Astrocyte of the cerebellum (primary cell): ENCODE data around the gene ITSN1.
"Not testable (repeated sequence)": the region's sequence is repeated elsewhere in the genome, so short reads cannot be mapped to it uniquely, and the experiment has no call there.

ENCODE experiments used
- DNase-seq: peaks from one replicate; pipeline ENCODE4 v3.0.0-alpha.2; 2011; ENCODE audit warnings: low read depth
- H3K4me3 ChIP-seq: 2 replicates; pipeline ENCODE4 v1.5.1; 2011; ENCODE audit warnings: mild to moderate bottlenecking, low read depth, low read length, moderate library complexity
- in situ Hi-C: cut with HindIII; loops from 2 replicates; pipeline ENCODE4 v1.10.0; 2017; ENCODE audit warnings: low sequenced_read_pairs
- TF ChIP-seq, protein P1 (sequence below): IDR thresholded peaks from 2 replicates; pipeline ENCODE4 v1.5.1; 2012; ENCODE audit warnings: low read length, low read depth, moderate library complexity, mild to moderate bottlenecking; ENCODE audit errors: missing control alignments

Gene ITSN1

DNA sequence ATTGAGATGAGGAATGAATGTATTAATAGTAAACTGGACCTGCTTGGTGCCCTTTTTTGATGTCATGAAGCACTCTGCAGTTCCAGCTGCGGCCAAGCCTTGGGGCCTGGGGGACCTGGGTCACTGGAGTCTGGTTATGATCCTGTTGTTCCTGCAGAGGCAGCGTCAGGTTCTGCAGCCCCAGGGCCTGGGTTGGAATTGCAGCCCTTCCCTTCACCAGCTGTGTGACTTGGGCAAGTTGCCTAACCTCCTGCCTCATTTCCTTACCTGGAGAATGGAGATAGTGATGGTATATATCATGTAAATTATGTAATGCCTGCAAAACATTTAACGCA, 282.4 kb downstream of the ITSN1 start:
- no peak for DNase-seq
- no peak overlapping the region for H3K4me3 ChIP-seq
- TF ChIP-seq, protein P1, sequence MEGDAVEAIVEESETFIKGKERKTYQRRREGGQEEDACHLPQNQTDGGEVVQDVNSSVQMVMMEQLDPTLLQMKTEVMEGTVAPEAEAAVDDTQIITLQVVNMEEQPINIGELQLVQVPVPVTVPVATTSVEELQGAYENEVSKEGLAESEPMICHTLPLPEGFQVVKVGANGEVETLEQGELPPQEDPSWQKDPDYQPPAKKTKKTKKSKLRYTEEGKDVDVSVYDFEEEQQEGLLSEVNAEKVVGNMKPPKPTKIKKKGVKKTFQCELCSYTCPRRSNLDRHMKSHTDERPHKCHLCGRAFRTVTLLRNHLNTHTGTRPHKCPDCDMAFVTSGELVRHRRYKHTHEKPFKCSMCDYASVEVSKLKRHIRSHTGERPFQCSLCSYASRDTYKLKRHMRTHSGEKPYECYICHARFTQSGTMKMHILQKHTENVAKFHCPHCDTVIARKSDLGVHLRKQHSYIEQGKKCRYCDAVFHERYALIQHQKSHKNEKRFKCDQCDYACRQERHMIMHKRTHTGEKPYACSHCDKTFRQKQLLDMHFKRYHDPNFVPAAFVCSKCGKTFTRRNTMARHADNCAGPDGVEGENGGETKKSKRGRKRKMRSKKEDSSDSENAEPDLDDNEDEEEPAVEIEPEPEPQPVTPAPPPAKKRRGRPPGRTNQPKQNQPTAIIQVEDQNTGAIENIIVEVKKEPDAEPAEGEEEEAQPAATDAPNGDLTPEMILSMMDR = no peak
- in situ Hi-C loops = no loop called here

DNA sequence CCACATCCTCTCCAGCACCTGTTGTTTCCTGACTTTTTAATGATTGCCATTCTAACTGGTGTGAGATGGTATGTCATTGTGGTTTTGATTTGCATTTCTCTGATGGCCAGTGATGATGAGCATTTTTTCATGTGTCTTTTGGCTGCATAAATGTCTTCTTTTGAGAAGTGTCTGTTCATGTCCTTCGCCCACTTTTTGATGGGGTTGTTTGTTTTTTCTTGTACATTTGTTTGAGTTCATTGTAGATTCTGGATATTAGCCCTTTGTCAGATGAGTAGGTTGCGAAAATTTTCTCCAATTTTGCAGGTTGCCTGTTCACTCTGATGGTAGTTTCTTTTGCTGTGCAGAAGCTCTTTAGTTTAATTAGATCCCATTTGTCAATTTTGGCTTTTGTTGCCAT, 283.9 kb downstream of the ITSN1 start:
- DNase-seq, in situ Hi-C loops, H3K4me3 ChIP-seq: not testable (repeated sequence)

DNA sequence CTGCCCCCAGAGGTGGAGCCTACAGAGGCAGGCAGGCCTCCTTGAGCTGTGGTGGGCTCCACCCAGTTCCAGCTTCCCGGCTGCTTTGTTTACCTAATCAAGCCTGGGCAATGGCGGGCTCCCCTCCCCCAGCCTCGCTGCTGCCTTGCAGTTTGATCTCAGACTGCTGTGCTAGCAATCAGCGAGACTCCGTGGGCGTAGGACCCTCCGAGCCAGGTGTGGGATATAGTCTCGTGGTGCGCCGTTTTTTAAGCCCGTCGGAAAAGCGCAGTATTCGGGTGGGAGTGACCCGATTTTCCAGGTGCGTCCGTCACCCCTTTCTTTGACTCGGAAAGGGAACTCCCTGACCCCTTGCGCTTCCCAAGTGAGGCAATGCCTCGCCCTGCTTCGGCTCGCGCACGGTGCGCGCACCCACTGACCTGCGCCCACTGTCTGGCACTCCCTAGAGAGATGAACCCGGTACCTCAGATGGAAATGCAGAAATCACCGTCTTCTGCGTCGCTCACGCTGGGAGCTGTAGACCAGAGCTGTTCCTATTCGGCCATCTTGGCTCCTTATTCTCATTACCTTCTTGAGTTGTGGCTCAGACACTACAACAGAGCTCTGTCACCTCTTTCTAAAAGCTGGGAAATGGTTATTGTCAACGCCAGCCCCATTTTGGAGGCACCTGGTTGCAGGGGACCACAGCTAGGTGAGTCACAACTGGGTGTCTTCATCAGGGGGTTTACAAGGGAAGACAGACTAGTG, 288.9 kb downstream of the ITSN1 start:
- in situ Hi-C loops, DNase-seq, H3K4me3 ChIP-seq: not testable (repeated sequence)

DNA sequence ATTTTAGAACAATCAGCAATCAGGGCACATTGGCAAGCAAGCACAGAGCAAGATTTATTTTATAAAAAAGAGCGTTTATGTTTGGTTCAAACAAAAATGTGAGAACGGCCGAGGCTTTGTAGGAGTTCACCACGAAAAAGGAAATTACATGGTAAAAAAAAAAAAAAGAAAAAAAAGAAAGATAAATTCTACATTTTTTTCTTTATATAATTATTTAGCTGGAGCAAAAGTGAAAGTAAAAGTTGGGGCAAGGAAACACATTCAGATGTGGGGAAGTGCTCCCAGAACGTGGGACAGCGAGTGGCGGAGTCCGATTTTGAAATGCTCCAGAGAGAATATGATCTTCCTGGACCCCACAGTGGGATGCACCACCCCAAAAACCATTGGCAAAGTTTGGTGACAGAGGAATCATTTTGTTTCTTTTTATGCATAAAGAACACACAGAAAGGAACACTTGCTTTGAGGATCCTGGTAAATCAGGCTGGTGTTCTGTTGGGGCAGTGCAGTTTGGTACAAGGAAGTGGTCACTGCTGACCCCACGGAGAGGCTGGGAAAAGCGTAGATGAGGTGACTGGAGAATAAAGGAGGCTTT, 289.6 kb downstream of the ITSN1 start:
- in situ Hi-C loops = no loop called here
- peak overlapping the region; percentile 10 for H3K4me3 ChIP-seq
- TF ChIP-seq, protein P1 = no peak
- DNase-seq = no peak

DNA sequence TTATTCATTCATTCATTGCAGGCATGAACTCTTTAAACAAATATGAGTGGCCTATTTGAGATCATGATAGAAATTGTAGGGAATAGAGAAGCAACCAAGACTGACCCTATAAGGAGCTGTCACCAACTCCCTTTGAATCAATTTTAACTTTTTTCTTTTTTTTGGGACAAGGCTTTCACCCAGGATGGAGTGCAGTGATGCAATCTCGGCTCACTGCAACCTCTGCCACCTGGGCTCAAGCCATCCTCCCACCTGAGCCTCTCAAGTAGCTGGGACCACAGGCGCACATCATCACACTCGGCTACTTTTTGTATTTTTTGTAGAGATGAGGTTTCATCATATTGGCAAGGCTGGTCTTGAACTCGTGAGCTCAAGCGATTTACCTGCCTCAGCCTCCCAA, 290.4 kb downstream of the ITSN1 start:
- TF ChIP-seq, protein P1 = no peak
- no peak overlapping the region for H3K4me3 ChIP-seq
- DNase-seq = no peak
- in situ Hi-C loops = no loop called here

DNA sequence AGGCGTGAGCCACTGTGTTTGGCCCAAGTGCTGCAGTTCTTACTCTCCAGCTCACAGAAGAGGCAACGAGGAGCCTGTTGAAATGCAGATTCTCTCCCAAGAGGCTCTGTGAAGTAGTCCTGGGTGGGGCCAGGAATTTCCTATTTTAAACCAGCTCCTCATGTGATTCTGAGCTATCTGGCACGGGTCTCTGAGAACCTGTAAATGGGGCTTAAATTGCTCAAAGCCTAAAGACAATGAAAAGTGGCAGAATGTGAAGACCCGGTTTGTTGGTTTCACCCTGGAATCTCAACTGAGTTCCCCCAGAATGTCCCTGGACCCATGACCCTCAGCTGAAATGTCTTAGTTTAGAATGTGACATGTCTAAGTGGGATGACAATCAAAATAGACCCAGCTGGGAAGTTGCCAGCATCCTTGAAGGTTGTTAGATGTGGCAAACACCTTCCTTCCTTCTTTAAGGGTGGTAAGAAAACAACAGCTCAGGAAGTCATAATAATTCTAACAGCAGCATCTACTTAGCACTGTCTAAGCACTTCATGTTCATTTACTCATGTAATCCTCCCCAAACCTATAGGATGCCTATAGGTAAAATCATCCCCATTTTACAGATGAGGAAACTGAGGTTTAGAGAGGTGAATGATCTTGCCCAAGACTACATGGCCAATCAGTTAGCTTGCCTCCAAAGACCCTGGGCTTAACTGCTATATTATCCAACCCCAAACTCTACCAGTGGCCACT, 294.2 kb downstream of the ITSN1 start:
- in situ Hi-C loops = no loop called here
- DNase-seq = no peak
- TF ChIP-seq, protein P1 = no peak
- no peak overlapping the region for H3K4me3 ChIP-seq

DNA sequence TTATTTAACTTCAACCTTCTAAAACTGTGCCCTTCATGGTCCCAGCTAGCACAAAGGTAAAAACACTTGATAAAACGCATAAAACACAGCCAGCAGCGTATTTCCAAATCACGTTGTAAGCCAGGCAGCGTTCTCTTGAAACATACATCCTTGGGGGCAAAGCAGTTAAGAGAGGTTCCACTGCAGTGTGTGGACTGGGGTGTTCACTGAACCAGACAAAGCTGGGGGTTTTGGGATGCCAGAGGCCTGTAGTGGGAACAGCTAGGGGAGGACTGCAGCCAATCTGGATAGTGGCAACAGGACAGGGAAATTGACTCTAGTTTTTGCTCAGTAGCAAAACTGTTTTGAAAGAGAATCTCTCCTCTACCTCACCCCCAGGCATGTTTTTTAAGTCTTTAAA, 294.8 kb downstream of the ITSN1 start:
- no peak for DNase-seq
- TF ChIP-seq, protein P1 = no peak
- in situ Hi-C loops = no loop called here
- no peak overlapping the region for H3K4me3 ChIP-seq
